Vagina (tissue), 2 donors: Measurements from ENCODE around the gene OSM.

Experiments
- CTCF ChIP-seq, 3 experiments: fragments of 450-650 bp in 2 of 3; fragments of 200-600 bp in 1 of 3; sonication (generic) in 1 of 3; IDR thresholded peaks; one replicate each; pipeline ENCODE4 v1.5.1; 2017 to 2019; ENCODE audit warnings: antibody characterized with exemption in 3 of 3, mild to moderate bottlenecking in 2 of 3, moderate library complexity in 2 of 3
- POLR2A ChIP-seq, 2 donors: fragments of 450-650 bp; IDR thresholded peaks; one replicate each; pipeline ENCODE4 v1.6.1; 2017; ENCODE audit warnings: antibody characterized with exemption in 2 of 2, mild to moderate bottlenecking in 2 of 2, moderate library complexity in 2 of 2

GRCh38 chr22:30226192-30226832 lies 40.3 kb downstream of the OSM start:
- TF ChIP-seq CTCF (IDR thresholded peaks at IDR 0.05), result no peak
- no peak for TF ChIP-seq POLR2A (IDR thresholded peaks at IDR 0.05)
